Fibroblast of lung (primary cell): ENCODE measurements around the gene SELENBP1.

Source experiments
- EZH2 ChIP-seq: IDR thresholded peaks from 2 replicates; pipeline ENCODE4 v1.5.1; 2012; ENCODE audit warnings: low read length, control low read depth, mild to moderate bottlenecking; ENCODE audit errors: missing control alignments
- TF ChIP-seq, protein P1 (sequence below), 2 donors: IDR thresholded peaks in 1 of 2; conservative IDR thresholded peaks in 1 of 2; 1 replicate in 1 of 2; 2 replicates in 1 of 2; pipeline ENCODE4 v1.5.1; 2011 to 2012; ENCODE audit warnings: low read length in 2 of 2, control low read depth in 1 of 2, inconsistent platforms in 1 of 2, low read depth in 1 of 2, mild to moderate bottlenecking in 1 of 2

DNA sequence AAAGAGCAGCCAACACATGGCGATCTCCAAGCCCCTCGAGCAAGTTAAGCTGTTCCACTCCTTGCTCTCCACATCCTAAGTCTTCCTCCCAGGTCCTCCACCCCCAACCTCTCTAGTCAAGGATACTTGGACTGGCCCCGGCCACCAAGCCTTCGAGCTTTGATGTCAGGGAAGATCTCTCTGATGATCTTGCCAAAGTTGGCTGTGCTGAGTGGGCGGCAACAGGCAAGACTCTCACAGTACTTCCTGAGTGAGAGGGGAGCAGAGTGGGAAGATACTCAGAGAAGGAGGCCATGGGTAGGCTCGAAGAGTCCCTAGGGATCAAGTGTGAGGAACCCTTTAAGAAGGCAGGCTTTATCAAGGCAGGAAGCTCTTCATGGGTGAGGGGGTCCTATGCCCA lies 28.2 kb downstream of the SELENBP1 start:
- TF ChIP-seq, protein P1, sequence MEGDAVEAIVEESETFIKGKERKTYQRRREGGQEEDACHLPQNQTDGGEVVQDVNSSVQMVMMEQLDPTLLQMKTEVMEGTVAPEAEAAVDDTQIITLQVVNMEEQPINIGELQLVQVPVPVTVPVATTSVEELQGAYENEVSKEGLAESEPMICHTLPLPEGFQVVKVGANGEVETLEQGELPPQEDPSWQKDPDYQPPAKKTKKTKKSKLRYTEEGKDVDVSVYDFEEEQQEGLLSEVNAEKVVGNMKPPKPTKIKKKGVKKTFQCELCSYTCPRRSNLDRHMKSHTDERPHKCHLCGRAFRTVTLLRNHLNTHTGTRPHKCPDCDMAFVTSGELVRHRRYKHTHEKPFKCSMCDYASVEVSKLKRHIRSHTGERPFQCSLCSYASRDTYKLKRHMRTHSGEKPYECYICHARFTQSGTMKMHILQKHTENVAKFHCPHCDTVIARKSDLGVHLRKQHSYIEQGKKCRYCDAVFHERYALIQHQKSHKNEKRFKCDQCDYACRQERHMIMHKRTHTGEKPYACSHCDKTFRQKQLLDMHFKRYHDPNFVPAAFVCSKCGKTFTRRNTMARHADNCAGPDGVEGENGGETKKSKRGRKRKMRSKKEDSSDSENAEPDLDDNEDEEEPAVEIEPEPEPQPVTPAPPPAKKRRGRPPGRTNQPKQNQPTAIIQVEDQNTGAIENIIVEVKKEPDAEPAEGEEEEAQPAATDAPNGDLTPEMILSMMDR (conservative IDR thresholded peaks at IDR 0.05 in 1 of 2, IDR thresholded peaks at IDR 0.05 in 1 of 2; ENCODE audit: low read depth in 1 of 2, low read length in 2 of 2): no peak
- TF ChIP-seq EZH2: no peak
